DMS 273 treated with DMSO at 0.1 percent for 48 hours (cell line): ENCODE measurements around the gene FKBP4.
A peak's percentile ranks its signal among the peaks of the same experiment; 100 is the strongest.
"Not testable (repeated sequence)": the region's sequence is repeated elsewhere in the genome, so short reads cannot be mapped to it uniquely, and the experiment has no call there.

Experiments
- DNase-seq: peaks from one replicate; lab custom pipeline; 2025; lab: John Stamatoyannopoulos, UW

Gene FKBP4

GRCh38 chr12:2794736-2795289, at the start of gene FKBP4:
FKBP4 (plus strand) TSS chr12:2794970; CDS start chr12:2795140, 170 bp downstream.
- DNase-seq, result peak; percentile 30

- DNase-seq, result no peak
These were observed 49.1 kb upstream of the FKBP4 start for GRCh38 chr12:2745655-2746054.

- no peak for DNase-seq
These were observed 45.2 kb upstream of the FKBP4 start for GRCh38 chr12:2749580-2749979.

GRCh38 chr12:2750185-2750584, 44.6 kb upstream of the FKBP4 start:
- DNase-seq, result no peak

- DNase-seq, result no peak
These were observed 43.5 kb upstream of the FKBP4 start for GRCh38 chr12:2751230-2751629.

- no peak for DNase-seq
These were observed 43.1 kb upstream of the FKBP4 start for GRCh38 chr12:2751686-2752085.

GRCh38 chr12:2752676-2753371, 41.9 kb upstream of the FKBP4 start:
- no peak for DNase-seq

GRCh38 chr12:2753536-2753935, 41.2 kb upstream of the FKBP4 start:
- no peak for DNase-seq

- DNase-seq, result no peak
These were observed 40.6 kb upstream of the FKBP4 start for GRCh38 chr12:2754208-2754607.

- no peak for DNase-seq
These were observed 38.0 kb upstream of the FKBP4 start for GRCh38 chr12:2756756-2757155.

- no peak for DNase-seq
These were observed 35.0 kb upstream of the FKBP4 start for GRCh38 chr12:2759733-2760132.

GRCh38 chr12:2764398-2764797, 30.4 kb upstream of the FKBP4 start:
- DNase-seq, result no peak

- DNase-seq, result no peak
These were observed 29.7 kb upstream of the FKBP4 start for GRCh38 chr12:2765052-2765451.

GRCh38 chr12:2765608-2766007, 29.2 kb upstream of the FKBP4 start:
- DNase-seq, result no peak

GRCh38 chr12:2768224-2768961, 26.4 kb upstream of the FKBP4 start:
- no peak for DNase-seq

- no peak for DNase-seq
These were observed 24.8 kb upstream of the FKBP4 start for GRCh38 chr12:2769866-2770533.

GRCh38 chr12:2770544-2770943, 24.2 kb upstream of the FKBP4 start:
- DNase-seq, result not testable (repeated sequence)

- no peak for DNase-seq
These were observed 22.4 kb upstream of the FKBP4 start for GRCh38 chr12:2772370-2772769.

GRCh38 chr12:2773199-2773875, 21.4 kb upstream of the FKBP4 start:
- no peak for DNase-seq

GRCh38 chr12:2775431-2775830, 19.3 kb upstream of the FKBP4 start:
- DNase-seq, result no peak

- DNase-seq, result no peak
These were observed 18.5 kb upstream of the FKBP4 start for GRCh38 chr12:2776129-2776806.

GRCh38 chr12:2779281-2779680, 15.5 kb upstream of the FKBP4 start:
- no peak for DNase-seq
